ENCODE data around the gene MAFB. TPM values are rescaled to one million over a fixed set of nuclear protein-coding genes. Genes with fewer than 3 reads are reported as not detected.

The MAFB gene
- total RNA-seq, 2 experiments from 2014 or later = 0.09 to 0.40 TPM

DNA sequence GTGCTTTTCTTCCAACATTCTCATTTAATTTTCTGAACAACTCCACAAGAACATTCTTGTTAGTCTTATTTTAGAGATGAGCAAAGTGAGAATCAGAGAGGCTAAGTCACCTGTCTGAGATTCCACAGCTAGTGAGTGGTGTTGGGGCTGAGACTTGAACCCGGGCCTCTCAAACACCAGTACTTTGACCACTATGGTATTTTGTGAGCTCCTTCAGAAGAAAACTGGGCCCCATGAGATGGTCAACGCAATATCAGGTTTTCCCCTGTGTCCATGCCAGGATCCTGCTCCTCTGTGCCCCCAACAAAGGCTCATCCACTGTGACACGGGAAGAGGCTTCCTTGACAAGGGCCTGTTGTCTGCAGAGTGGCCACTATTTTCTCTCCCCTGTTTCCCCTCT lies 51.9 kb downstream of the MAFB start:
- DNase-seq (peak; percentile 5), ATAC-seq (no peak)
- no peaks in the 10 kb centered on the region for H3K9me3 Mint-ChIP-seq (ENCODE audit: low read depth)
- no peak overlapping the region for H3K4me3 Mint-ChIP-seq
- no peaks in the 10 kb centered on the region for H3K36me3 Mint-ChIP-seq
- H3K27me3 Mint-ChIP-seq = no peaks in the 10 kb centered on the region
- CTCF ChIA-PET = no interaction called here
- no peak overlapping the region for H3K27ac Mint-ChIP-seq
- no peaks in the 10 kb centered on the region for H3K4me1 Mint-ChIP-seq

GRCh38 chr20:40636486-40636885 lies 52.5 kb downstream of the MAFB start:
- H3K27ac Mint-ChIP-seq = no peak overlapping the region
- no peak overlapping the region for H3K4me3 Mint-ChIP-seq
- H3K36me3 Mint-ChIP-seq = no peaks in the 10 kb centered on the region
- CTCF ChIA-PET = no interaction called here
- H3K9me3 Mint-ChIP-seq (ENCODE audit: low read depth) = no peaks in the 10 kb centered on the region
- peak; percentile 22 for DNase-seq
- no peaks in the 10 kb centered on the region for H3K27me3 Mint-ChIP-seq
- H3K4me1 Mint-ChIP-seq = no peaks in the 10 kb centered on the region
- no peak for ATAC-seq

- peak; percentile 3 for DNase-seq
- H3K36me3 Mint-ChIP-seq = no peaks in the 10 kb centered on the region
- CTCF ChIA-PET = no interaction called here
- no peaks in the 10 kb centered on the region for H3K27me3 Mint-ChIP-seq
- no peak for ATAC-seq
- H3K27ac Mint-ChIP-seq = no peak overlapping the region
- no peaks in the 10 kb centered on the region for H3K9me3 Mint-ChIP-seq (ENCODE audit: low read depth)
- no peak overlapping the region for H3K4me3 Mint-ChIP-seq
- H3K4me1 Mint-ChIP-seq = no peaks in the 10 kb centered on the region
Measured at GRCh38 chr20:40635971-40636370, 53.1 kb downstream of the MAFB start.

All from activated CD8-positive, alpha-beta memory T cell treated with anti-CD3 and anti-CD28 coated beads, Interleukin-2, amount 10 ng/mL, durations not matched to agents 7 days and 5 days (primary cell).